ENCODE data around the gene NUBPL. TPM values are rescaled to one million over a fixed set of nuclear protein-coding genes. Genes with fewer than 3 reads are reported as not detected.

NUBPL gene
- polyA plus RNA-seq, 1 donor (not counting 4 experiments of a cell fraction or from before 2014, with no cell fraction given): 18.8 TPM

DNA sequence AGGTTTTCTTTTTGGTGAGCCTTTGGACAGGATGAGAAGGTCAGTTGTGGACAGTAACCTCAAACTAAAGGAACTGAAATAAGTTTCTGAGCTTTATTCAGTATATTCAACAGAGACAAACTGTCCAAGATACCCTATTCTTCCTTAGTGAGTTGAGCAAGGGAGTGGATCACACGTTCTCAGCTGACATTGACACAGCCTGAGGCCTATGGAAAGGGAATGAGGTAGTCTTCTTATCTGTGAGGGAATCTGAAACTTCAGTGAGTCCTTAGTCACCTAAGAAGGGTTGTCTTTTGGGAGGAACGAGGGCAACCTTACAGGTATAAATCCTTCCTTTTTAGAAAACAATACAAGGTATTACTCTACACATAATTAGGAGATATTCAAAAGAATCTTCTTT, 5.0 kb upstream of the NUBPL start:
- Histone ChIP-seq H3K27ac (ENCODE audit: control insufficient read depth, insufficient read depth, low read length) (no peak overlapping the region), H4K20me1 (ENCODE audit: control insufficient read depth, extremely low read depth, insufficient read depth, low read length) (no peaks in the 10 kb centered on the region), H3K79me2 (ENCODE audit: control insufficient read depth, insufficient read depth, low read length) (no peaks in the 10 kb centered on the region), H3K9me1 (ENCODE audit: control insufficient read depth, extremely low read depth, insufficient read depth, low read length) (no peaks in the 10 kb centered on the region), H3K9ac (ENCODE audit: control insufficient read depth, extremely low read depth, insufficient read depth, low read length) (no peak overlapping the region), H3K36me3 (ENCODE audit: control insufficient read depth in 2 of 2, extremely low read depth in 1 of 2, insufficient read depth in 2 of 2, low read length in 2 of 2) (no peaks in the 10 kb centered on the region), H3K4me2 (ENCODE audit: control insufficient read depth, extremely low read depth, insufficient read depth, low read depth, low read length) (no peak overlapping the region), H3K4me1 (ENCODE audit: control insufficient read depth, extremely low read depth, insufficient read depth, low read length) (no peaks in the 10 kb centered on the region), H3K4me3 (ENCODE audit: control insufficient read depth in 2 of 3, extremely low read depth in 1 of 3, insufficient read depth in 2 of 3, low read depth in 1 of 3, low read length in 3 of 3) (no peak overlapping the region), H3K27me3 (ENCODE audit: control insufficient read depth, extremely low read depth, insufficient read depth, low read length) (no peaks in the 10 kb centered on the region), H2AFZ (ENCODE audit: control insufficient read depth, low read length) (no peak overlapping the region), H3K9me3 (ENCODE audit: control insufficient read depth, low read depth, low read length) (no peaks in the 10 kb centered on the region)
- DNase-seq (ENCODE audit: low read depth, low spot score) (no peak), FAIRE-seq (peak; percentile 51)
- dilution Hi-C loops (cut with MboI; ENCODE audit: extremely low pct_ligation_motif_present, low sequenced_read_pairs): no loop called here
- TF ChIP-seq EZH2 (IDR thresholded peaks at IDR 0.05; ENCODE audit: low read length): no peak

- H3K4me2 ChIP-seq (ENCODE audit: control insufficient read depth, extremely low read depth, insufficient read depth, low read depth, low read length): no peak overlapping the region
- no peaks in the 10 kb centered on the region for H3K9me1 ChIP-seq (ENCODE audit: control insufficient read depth, extremely low read depth, insufficient read depth, low read length)
- H3K79me2 ChIP-seq (ENCODE audit: control insufficient read depth, insufficient read depth, low read length): no peaks in the 10 kb centered on the region
- H3K27ac ChIP-seq (ENCODE audit: control insufficient read depth, insufficient read depth, low read length): no peak overlapping the region
- no peak overlapping the region for H3K9ac ChIP-seq (ENCODE audit: control insufficient read depth, extremely low read depth, insufficient read depth, low read length)
- no peaks in the 10 kb centered on the region for H3K36me3 ChIP-seq (ENCODE audit: control insufficient read depth in 2 of 2, extremely low read depth in 1 of 2, insufficient read depth in 2 of 2, low read length in 2 of 2)
- no peak for FAIRE-seq
- H2AFZ ChIP-seq (ENCODE audit: control insufficient read depth, low read length): no peak overlapping the region
- no peak for DNase-seq (ENCODE audit: low read depth, low spot score)
- H3K4me1 ChIP-seq (ENCODE audit: control insufficient read depth, extremely low read depth, insufficient read depth, low read length): peaks cover 5% of the 10 kb centered on the region
- H4K20me1 ChIP-seq (ENCODE audit: control insufficient read depth, extremely low read depth, insufficient read depth, low read length): no peaks in the 10 kb centered on the region
- no peaks in the 10 kb centered on the region for H3K27me3 ChIP-seq (ENCODE audit: control insufficient read depth, extremely low read depth, insufficient read depth, low read length)
- no peaks in the 10 kb centered on the region for H3K9me3 ChIP-seq (ENCODE audit: control insufficient read depth, low read depth, low read length)
- TF ChIP-seq CTCF (optimal IDR thresholded peaks at IDR 0.05 in 1 of 3, IDR thresholded peaks at IDR 0.05 in 1 of 3, conservative IDR thresholded peaks at IDR 0.05 in 1 of 3; ENCODE audit: extremely low read depth in 1 of 3, insufficient read depth in 2 of 3, low read length in 3 of 3): no peak
- H3K4me3 ChIP-seq (ENCODE audit: control insufficient read depth in 2 of 3, extremely low read depth in 1 of 3, insufficient read depth in 2 of 3, low read depth in 1 of 3, low read length in 3 of 3): no peak overlapping the region
- dilution Hi-C loops (cut with MboI; ENCODE audit: extremely low pct_ligation_motif_present, low sequenced_read_pairs): no loop called here
Observed at GRCh38 chr14:31559939-31560338, 1.3 kb upstream of the NUBPL start.

DNA sequence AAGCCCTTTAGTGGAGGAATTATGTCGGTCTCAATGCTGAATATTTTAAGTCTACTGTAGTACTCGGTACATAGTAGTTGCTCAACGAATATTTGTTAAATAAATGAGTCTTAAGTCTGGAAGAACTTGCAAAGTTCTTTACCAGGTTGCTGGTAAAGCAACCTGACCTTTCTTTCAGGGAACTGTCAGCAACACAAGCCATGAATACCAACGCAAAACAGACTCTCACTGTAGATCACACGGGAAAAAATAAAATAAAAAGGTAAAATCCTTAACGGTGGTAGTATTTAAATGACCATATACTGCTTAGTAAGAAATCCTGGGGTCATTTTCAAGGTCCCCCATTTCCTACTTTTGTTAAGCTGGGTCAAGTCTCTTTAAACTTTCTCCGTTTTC, 447 bp upstream of the NUBPL start:
- no peak for TF ChIP-seq EZH2 (IDR thresholded peaks at IDR 0.05; ENCODE audit: low read length)
- TF ChIP-seq CTCF (optimal IDR thresholded peaks at IDR 0.05 in 1 of 3, IDR thresholded peaks at IDR 0.05 in 1 of 3, conservative IDR thresholded peaks at IDR 0.05 in 1 of 3; ENCODE audit: extremely low read depth in 1 of 3, insufficient read depth in 2 of 3, low read length in 3 of 3): no peak
- peak overlapping the region; percentile 96 for H3K4me2 ChIP-seq (ENCODE audit: control insufficient read depth, extremely low read depth, insufficient read depth, low read depth, low read length)
- no peak for DNase-seq (ENCODE audit: low read depth, low spot score)
- no peaks in the 10 kb centered on the region for H3K9me1 ChIP-seq (ENCODE audit: control insufficient read depth, extremely low read depth, insufficient read depth, low read length)
- H3K27me3 ChIP-seq (ENCODE audit: control insufficient read depth, extremely low read depth, insufficient read depth, low read length): no peaks in the 10 kb centered on the region
- peak overlapping the region; percentile 99 for H2AFZ ChIP-seq (ENCODE audit: control insufficient read depth, low read length)
- no peaks in the 10 kb centered on the region for H3K36me3 ChIP-seq (ENCODE audit: control insufficient read depth in 2 of 2, extremely low read depth in 1 of 2, insufficient read depth in 2 of 2, low read length in 2 of 2)
- peak overlapping the region; percentile 74 to 99 (median 92) for H3K4me3 ChIP-seq (ENCODE audit: control insufficient read depth in 2 of 3, extremely low read depth in 1 of 3, insufficient read depth in 2 of 3, low read depth in 1 of 3, low read length in 3 of 3)
- no peak for FAIRE-seq
- peak overlapping the region; percentile 94 for H3K27ac ChIP-seq (ENCODE audit: control insufficient read depth, insufficient read depth, low read length)
- H4K20me1 ChIP-seq (ENCODE audit: control insufficient read depth, extremely low read depth, insufficient read depth, low read length): no peaks in the 10 kb centered on the region
- H3K9me3 ChIP-seq (ENCODE audit: control insufficient read depth, low read depth, low read length): no peaks in the 10 kb centered on the region
- dilution Hi-C loops (cut with MboI; ENCODE audit: extremely low pct_ligation_motif_present, low sequenced_read_pairs): no loop called here
- H3K79me2 ChIP-seq (ENCODE audit: control insufficient read depth, insufficient read depth, low read length): no peaks in the 10 kb centered on the region
- peak overlapping the region; percentile 99 for H3K9ac ChIP-seq (ENCODE audit: control insufficient read depth, extremely low read depth, insufficient read depth, low read length)
- peaks cover 5% of the 10 kb centered on the region for H3K4me1 ChIP-seq (ENCODE audit: control insufficient read depth, extremely low read depth, insufficient read depth, low read length)
